OCI-LY7 (cell line): ENCODE measurements around the gene TNFRSF8.

Experiments
- CTCF ChIP-seq: fragments of 200-600 bp; sonication (generic); conservative IDR thresholded peaks from 2 replicates; pipeline ENCODE4 v1.5.1; 2014; ENCODE audit warnings: mild to moderate bottlenecking, antibody characterized with exemption, low read length, moderate library complexity, mixed read lengths
- EZH2phosphoT487 ChIP-seq: fragments of 200-600 bp; sonication (generic); IDR thresholded peaks from 2 replicates; pipeline ENCODE4 v1.6.1; 2018; ENCODE audit warnings: low read depth, borderline replicate concordance, mild to moderate bottlenecking, mixed run types, antibody characterized with exemption, low read length, moderate library complexity, mixed read lengths

GRCh38 chr1:12185918-12186678, 123.0 kb downstream of the TNFRSF8 start:
- TF ChIP-seq CTCF, result no peak
- no peak for TF ChIP-seq EZH2phosphoT487
